Measurements from ENCODE around the gene SYS1. TPM values are rescaled to one million over a fixed set of nuclear protein-coding genes. Genes with fewer than 3 reads are reported as not detected.

The SYS1 gene
- total RNA-seq = 10 to 100 TPM; 31.0 to 61.4 (median 50.7) TPM

DNA sequence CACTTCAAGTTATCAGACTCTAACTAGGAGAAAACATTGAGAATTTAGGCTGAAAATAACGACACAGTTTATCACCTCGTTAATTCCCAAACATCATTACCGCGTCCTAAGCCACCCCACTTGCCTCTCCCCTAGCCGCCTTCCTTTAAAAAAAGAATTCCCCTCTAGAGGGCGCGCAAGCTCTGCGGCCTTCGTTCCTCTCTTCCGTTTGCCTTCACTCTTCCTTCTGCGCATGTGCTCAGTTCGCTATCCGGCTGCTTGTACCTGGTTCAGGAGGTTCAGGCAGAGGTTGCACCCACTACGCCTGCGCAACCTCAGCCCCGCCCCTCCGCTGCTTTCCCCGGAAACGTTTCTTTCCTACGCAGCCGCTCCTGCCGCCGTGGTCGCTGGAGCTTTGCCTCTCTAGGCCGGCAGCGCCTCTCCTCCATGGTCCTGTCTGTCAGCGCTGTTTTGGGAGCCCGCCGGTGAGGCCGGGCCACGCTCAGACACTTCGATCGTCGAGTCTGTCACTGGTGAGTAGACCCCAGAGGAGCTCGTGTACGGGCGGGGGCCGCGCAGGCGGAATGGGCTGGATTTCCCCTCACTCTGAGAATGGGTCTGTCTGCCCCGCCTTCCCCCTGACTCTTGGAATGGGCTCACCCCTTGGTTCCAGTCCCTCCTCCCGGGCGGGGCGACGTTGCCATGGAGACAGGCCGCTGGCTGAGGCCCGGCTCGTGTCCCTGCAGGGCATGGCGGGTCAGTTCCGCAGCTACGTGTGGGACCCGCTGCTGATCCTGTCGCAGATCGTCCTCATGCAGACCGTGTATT is at the start of gene SYS1:
Gene SYS1 (plus strand): TSS at position 353 of the 807 bp plus-strand sequence. CDS start 376 bp downstream, at position 729.
- Histone ChIP-seq H3K27me3 (no peaks in the 10 kb centered on the region), H3K36me3 (peaks cover 7 to 27% (median 16%) of the 10 kb centered on the region in 4 donors), H3K9me3 (no peaks in the 10 kb centered on the region), H3K4me3 (peak within 1 kb of the TSS; percentile 53 to 81 (median 75)), H3K4me1 (peaks cover 48 to 82% (median 57%) of the 10 kb centered on the region in 4 donors), H3K27ac (peak within 1 kb of the TSS; percentile 94 to 98 (median 96))
- WGBS, 2 donors = 0 to 1% methylated on average over 27 to 46 of the region's 55 CpGs
- DNase-seq (peak; percentile 98 to 99), ATAC-seq (ENCODE audit: low FRiP score in 2 of 2) (peak; percentile 94 to 96)
- TF ChIP-seq, protein P1, sequence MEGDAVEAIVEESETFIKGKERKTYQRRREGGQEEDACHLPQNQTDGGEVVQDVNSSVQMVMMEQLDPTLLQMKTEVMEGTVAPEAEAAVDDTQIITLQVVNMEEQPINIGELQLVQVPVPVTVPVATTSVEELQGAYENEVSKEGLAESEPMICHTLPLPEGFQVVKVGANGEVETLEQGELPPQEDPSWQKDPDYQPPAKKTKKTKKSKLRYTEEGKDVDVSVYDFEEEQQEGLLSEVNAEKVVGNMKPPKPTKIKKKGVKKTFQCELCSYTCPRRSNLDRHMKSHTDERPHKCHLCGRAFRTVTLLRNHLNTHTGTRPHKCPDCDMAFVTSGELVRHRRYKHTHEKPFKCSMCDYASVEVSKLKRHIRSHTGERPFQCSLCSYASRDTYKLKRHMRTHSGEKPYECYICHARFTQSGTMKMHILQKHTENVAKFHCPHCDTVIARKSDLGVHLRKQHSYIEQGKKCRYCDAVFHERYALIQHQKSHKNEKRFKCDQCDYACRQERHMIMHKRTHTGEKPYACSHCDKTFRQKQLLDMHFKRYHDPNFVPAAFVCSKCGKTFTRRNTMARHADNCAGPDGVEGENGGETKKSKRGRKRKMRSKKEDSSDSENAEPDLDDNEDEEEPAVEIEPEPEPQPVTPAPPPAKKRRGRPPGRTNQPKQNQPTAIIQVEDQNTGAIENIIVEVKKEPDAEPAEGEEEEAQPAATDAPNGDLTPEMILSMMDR (IDR thresholded peaks at IDR 0.05) = peak; percentile 77 to 96 (median 88)
- peak in 1 of 4 donors; percentile 42 for TF ChIP-seq EP300 (IDR thresholded peaks at IDR 0.05)
- peak; percentile 94 to 96 for TF ChIP-seq POLR2AphosphoS5 (IDR thresholded peaks at IDR 0.05)
- TF ChIP-seq POLR2A (IDR thresholded peaks at IDR 0.05) = peak in 3 of 4 donors; percentile 68 to 97 (median 95)

DNA sequence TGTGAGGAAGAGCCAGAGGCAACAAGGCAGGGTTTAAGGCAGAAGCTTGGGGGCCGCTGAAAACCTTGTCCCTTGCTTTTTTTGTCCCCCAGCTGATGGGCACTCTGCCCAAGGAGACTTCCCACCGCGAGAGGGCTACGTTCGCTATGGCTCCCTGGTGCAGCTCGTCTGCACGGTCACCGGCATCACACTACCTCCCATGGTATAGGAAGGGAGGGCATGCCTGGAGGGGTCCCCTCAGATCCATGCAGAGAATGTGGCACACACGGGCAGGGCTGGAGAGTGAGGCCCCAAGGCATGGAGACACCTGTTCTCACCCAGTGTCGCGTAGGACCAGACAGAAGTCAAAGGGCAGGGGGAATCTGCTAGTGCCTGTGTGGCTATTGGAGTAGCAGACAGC is 49.0 kb upstream of the SYS1 start:
- Histone ChIP-seq H3K4me3 (no peak overlapping the region), H3K27me3 (peaks cover 0 to 10% (median 4%) of the 10 kb centered on the region in 4 donors), H3K27ac (no peak overlapping the region), H3K4me1 (peaks cover 0 to 9% (median 6%) of the 10 kb centered on the region in 4 donors), H3K9me3 (no peaks in the 10 kb centered on the region), H3K36me3 (no peaks in the 10 kb centered on the region)
- no peak for DNase-seq
- 82 to 95% methylated on average over 10 to 11 of the region's 11 CpGs for WGBS, 2 donors
- TF ChIP-seq POLR2AphosphoS5 (IDR thresholded peaks at IDR 0.05) (no peak), EP300 (IDR thresholded peaks at IDR 0.05) (no peak), POLR2A (IDR thresholded peaks at IDR 0.05) (no peak)
- ATAC-seq (ENCODE audit: low FRiP score in 2 of 2) = no peak

DNA sequence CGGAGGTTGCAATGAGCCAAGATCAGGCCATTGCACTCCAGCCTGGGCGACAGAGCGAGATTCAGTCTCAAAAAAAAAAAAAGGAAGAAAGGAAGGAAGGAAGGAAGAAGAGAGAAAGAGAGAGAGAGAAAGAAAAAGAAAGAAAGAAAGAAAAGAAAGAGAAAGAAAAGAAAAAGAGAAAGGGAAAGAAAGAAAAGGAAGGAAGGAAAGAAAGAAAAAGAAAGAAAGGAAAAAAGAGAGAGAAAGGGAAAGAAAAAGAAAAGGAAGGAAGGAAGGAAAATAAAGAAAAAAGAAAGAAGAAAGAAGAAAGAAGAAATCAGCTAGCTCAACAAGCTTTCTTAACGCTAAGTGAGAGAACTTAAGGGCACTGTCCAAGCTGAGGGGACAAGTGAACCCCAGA is 47.3 kb upstream of the SYS1 start:
- H3K4me3 ChIP-seq = no peak overlapping the region
- no peaks in the 10 kb centered on the region for H3K36me3 ChIP-seq
- H3K27me3 ChIP-seq = peaks cover 0 to 10% (median 4%) of the 10 kb centered on the region in 4 donors
- H3K9me3 ChIP-seq = no peaks in the 10 kb centered on the region
- no peak overlapping the region for H3K27ac ChIP-seq
- WGBS, 2 donors = 89 to 100% methylated on average over 4 of the region's 4 CpGs
- TF ChIP-seq POLR2A (IDR thresholded peaks at IDR 0.05) = no peak
- TF ChIP-seq, protein P1 (IDR thresholded peaks at IDR 0.05) = no peak
- no peak for TF ChIP-seq POLR2AphosphoS5 (IDR thresholded peaks at IDR 0.05)
- TF ChIP-seq EP300 (IDR thresholded peaks at IDR 0.05) = no peak
- peaks cover 0 to 15% (median 11%) of the 10 kb centered on the region in 4 donors for H3K4me1 ChIP-seq
- no peak for ATAC-seq (ENCODE audit: low FRiP score in 2 of 2)
- DNase-seq = no peak

DNA sequence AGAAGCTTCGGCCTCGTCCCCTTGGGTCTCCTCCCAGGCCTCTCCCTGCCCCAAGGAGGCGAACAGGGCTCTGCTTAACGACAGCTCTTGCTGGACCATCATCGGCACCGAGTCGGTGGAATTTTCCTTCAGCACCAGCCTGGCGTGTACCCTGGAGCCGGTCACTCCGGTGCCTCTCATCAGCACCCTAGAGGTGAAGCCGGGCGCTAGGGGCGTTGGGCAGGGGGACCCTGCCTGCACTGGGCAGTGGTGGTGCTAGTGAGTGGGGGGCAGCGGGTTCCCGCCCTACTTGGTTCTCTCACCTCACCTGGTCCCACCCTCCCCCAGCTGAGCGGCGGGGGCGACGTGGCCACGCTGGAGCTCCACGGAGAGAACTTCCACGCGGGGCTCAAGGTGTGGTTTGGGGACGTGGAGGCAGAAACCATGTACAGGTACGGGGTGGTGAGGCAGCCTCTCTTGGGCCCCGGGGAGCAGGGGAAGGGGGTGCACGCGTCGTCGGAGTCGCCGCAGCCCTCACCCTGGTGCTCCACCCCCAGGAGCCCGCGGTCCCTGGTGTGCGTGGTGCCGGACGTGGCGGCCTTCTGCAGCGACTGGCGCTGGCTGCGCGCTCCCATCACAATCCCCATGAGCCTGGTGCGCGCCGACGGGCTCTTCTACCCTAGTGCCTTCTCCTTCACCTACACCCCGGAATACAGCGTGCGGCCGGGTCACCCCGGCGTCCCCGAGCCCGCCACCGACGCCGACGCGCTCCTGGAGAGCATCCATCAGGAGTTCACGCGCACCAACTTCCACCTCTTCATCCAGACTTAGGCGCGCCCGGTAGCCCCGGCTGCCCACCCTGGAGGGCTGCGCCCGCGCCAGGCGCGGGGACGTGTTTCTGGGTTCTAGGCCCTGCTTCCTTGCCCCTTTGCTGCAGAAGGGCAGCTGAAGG is 46.5 kb upstream of the SYS1 start:
- 29 to 33% methylated on average over 15 to 64 of the region's 71 CpGs for WGBS, 2 donors
- no peak for ATAC-seq (ENCODE audit: low FRiP score in 2 of 2)
- Histone ChIP-seq H3K27me3 (peaks cover 0 to 10% (median 4%) of the 10 kb centered on the region in 4 donors), H3K4me1 (peaks cover 0 to 15% (median 9%) of the 10 kb centered on the region in 4 donors), H3K36me3 (no peaks in the 10 kb centered on the region), H3K4me3 (no peak overlapping the region), H3K9me3 (no peaks in the 10 kb centered on the region), H3K27ac (no peak overlapping the region)
- TF ChIP-seq, protein P1 (IDR thresholded peaks at IDR 0.05) = no peak
- no peak for TF ChIP-seq POLR2AphosphoS5 (IDR thresholded peaks at IDR 0.05)
- no peak for TF ChIP-seq POLR2A (IDR thresholded peaks at IDR 0.05)
- TF ChIP-seq EP300 (IDR thresholded peaks at IDR 0.05) = no peak
- peak in 1 of 2 donors; percentile 81 for DNase-seq
